Activated CD8-positive, alpha-beta T cell treated with anti-CD3 and anti-CD28 coated beads for 36 hours (primary cell): Measurements from ENCODE around the gene GALNT16. TPM values are rescaled to one million over a fixed set of nuclear protein-coding genes. Genes with fewer than 3 reads are reported as not detected.

Experiments
- ATAC-seq: fragments of 200-7000 bp; cut with Tn5 transposase; one replicate; pipeline ENCODE4 v1.10.0; 2021; ENCODE audit warnings: mild to moderate bottlenecking, moderate library complexity
- CTCF ChIA-PET: fragments of 350-600 bp; sonication (Branson Sonifier 250); formaldehyde crosslinking; loops from one replicate; lab custom pipeline; 2021; ENCODE audit warnings: antibody characterized with exemption; lab: Charles Lee
- POLR2A ChIA-PET: fragments of 350-600 bp; sonication (Branson Sonifier 250); formaldehyde crosslinking; loops from one replicate; lab custom pipeline; 2021; ENCODE audit warnings: antibody characterized with exemption; lab: Charles Lee
- DNase-seq: peaks from one replicate; pipeline ENCODE4 v3.0.0-alpha.2; 2020
- H3K27ac Mint-ChIP-seq: one replicate; pipeline ENCODE4 v1.8.0; 2021; ENCODE audit warnings: mild to moderate bottlenecking, mixed read lengths
- H3K27me3 Mint-ChIP-seq: one replicate; pipeline ENCODE4 v1.8.0; 2021; ENCODE audit warnings: mixed read lengths
- H3K36me3 Mint-ChIP-seq: one replicate; pipeline ENCODE4 v1.8.0; 2021; ENCODE audit warnings: low read depth, mixed read lengths
- H3K4me1 Mint-ChIP-seq: one replicate; pipeline ENCODE4 v1.8.0; 2021; ENCODE audit warnings: low read depth, mixed read lengths
- H3K4me3 Mint-ChIP-seq: one replicate; pipeline ENCODE4 v1.8.0; 2021; ENCODE audit warnings: mild to moderate bottlenecking, moderate library complexity, mixed read lengths
- H3K9me3 Mint-ChIP-seq: one replicate; pipeline ENCODE4 v1.8.0; 2021; ENCODE audit warnings: mixed read lengths
- intact Hi-C: fragments of 100-400 bp; cut with micrococcal nuclease; formaldehyde crosslinking; loops from one replicate; pipeline ENCODE4 v1.10.0; 2022
- total RNA-seq, 2 experiments: library from RNA; stranded (reverse); gene quantifications; one replicate each; pipeline ENCODE4 v1.2.3, GENCODE V29; 2021
- TF ChIP-seq, protein P1 (sequence below): fragments of 200-600 bp; IDR thresholded peaks from one replicate; pipeline ENCODE4 v1.8.0; 2022; ENCODE audit warnings: antibody characterized with exemption, mild to moderate bottlenecking

Gene GALNT16
- total RNA-seq, 2 experiments from 2014 or later: not detected

DNA sequence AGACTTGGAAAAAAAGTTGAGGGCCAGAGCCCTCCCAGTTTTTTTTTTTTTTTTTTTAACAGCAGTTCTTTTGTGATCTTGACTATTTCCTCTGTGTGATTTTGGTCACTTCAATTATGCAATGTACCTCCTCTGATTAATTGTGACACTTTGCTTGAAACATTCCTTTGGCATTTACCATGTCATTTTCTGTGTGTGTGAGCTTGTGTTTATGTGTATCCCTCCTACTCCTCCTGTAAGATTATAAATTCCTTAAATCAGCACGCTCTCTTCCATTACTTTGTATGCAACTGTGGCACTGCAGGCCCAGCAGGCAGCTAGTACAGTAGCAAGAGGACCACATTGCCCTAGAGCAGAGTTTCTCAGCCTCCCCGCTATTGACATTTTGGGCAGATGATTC is 33.2 kb upstream of the GALNT16 start:
- TF ChIP-seq, protein P1, sequence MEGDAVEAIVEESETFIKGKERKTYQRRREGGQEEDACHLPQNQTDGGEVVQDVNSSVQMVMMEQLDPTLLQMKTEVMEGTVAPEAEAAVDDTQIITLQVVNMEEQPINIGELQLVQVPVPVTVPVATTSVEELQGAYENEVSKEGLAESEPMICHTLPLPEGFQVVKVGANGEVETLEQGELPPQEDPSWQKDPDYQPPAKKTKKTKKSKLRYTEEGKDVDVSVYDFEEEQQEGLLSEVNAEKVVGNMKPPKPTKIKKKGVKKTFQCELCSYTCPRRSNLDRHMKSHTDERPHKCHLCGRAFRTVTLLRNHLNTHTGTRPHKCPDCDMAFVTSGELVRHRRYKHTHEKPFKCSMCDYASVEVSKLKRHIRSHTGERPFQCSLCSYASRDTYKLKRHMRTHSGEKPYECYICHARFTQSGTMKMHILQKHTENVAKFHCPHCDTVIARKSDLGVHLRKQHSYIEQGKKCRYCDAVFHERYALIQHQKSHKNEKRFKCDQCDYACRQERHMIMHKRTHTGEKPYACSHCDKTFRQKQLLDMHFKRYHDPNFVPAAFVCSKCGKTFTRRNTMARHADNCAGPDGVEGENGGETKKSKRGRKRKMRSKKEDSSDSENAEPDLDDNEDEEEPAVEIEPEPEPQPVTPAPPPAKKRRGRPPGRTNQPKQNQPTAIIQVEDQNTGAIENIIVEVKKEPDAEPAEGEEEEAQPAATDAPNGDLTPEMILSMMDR: no peak
- CTCF ChIA-PET: interaction anchor here (1.9 to 4.4 kb wide), 2 partner anchors 16 to 98 kb away, joined by 6 to 18 read pairs; no protein-coding TSS in a partner anchor
- Mint-ChIP-seq H3K27ac (no peak overlapping the region), H3K4me3 (no peak overlapping the region), H3K4me1 (no peaks in the 10 kb centered on the region), H3K9me3 (no peaks in the 10 kb centered on the region), H3K27me3 (no peaks in the 10 kb centered on the region), H3K36me3 (peaks cover 1% of the 10 kb centered on the region)
- ATAC-seq: no peak
- DNase-seq: no peak
- intact Hi-C loops: no loop called here
- POLR2A ChIA-PET: interaction anchor here (0.7 kb wide), 1 partner anchor 1244 kb away, joined by 3 read pairs; no protein-coding TSS in a partner anchor

DNA sequence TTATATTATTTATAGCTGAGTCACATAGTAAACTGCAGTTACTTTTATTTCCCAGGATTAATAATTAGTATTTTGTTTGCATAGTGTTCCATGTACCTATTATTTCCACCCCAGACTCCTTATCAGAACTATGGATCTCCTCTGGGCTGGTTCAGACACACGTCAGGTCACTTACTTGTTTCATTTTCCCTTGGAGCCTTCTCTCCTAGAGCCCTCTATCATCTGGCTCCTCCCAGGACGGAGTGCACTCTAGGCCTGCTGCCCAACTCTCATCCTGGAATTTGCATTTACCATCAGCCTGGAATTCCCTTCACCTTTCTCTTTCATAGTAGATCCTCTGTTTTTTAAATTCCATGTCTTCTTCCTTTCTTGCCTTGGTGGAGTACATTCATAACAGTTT is 28.5 kb upstream of the GALNT16 start:
- TF ChIP-seq, protein P1: no peak
- intact Hi-C loops: no loop called here
- no peak for ATAC-seq
- CTCF ChIA-PET: interaction anchor here (4.5 kb wide), 1 partner anchor 11 kb away, joined by 22 read pairs; no protein-coding TSS in a partner anchor
- POLR2A ChIA-PET: interaction anchor here (1.2 kb wide), 1 partner anchor 59 kb away, joined by 5 read pairs; no protein-coding TSS in a partner anchor
- H3K27me3 Mint-ChIP-seq: no peaks in the 10 kb centered on the region
- H3K4me1 Mint-ChIP-seq: peaks cover 6% of the 10 kb centered on the region
- DNase-seq: no peak
- no peak overlapping the region for H3K27ac Mint-ChIP-seq
- no peak overlapping the region for H3K4me3 Mint-ChIP-seq
- peaks cover 10% of the 10 kb centered on the region for H3K36me3 Mint-ChIP-seq
- H3K9me3 Mint-ChIP-seq: no peaks in the 10 kb centered on the region

DNA sequence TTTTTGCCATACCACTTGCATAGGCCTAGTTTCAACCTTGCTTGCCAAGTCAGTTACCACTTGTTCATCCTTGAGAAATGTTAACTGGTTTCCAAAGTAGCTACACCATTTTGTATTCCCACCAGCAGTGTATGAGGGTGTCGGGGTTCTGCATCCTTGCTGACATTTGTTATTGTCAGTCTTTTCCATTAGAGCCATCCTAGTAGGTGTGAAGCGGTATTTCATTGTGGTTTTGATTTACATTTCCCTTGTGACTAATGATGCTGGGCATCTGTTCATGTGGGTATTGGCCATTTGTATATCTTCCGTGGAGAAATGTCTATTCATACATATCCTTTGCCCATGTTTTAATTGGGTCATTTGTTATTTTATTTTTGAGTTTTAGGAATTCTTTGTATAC is 27.6 kb upstream of the GALNT16 start:
- ATAC-seq (no peak), DNase-seq (no peak)
- CTCF ChIA-PET: interaction anchor here (0.8 to 4.5 kb wide), 4 partner anchors 8 to 103 kb away, joined by 3 to 22 read pairs (median 3); no protein-coding TSS in a partner anchor
- intact Hi-C loops: no loop called here
- peaks cover 6% of the 10 kb centered on the region for H3K4me1 Mint-ChIP-seq
- H3K4me3 Mint-ChIP-seq: no peak overlapping the region
- H3K36me3 Mint-ChIP-seq: peaks cover 10% of the 10 kb centered on the region
- POLR2A ChIA-PET: no interaction called here
- TF ChIP-seq, protein P1: no peak
- H3K27me3 Mint-ChIP-seq: no peaks in the 10 kb centered on the region
- H3K9me3 Mint-ChIP-seq: no peaks in the 10 kb centered on the region
- H3K27ac Mint-ChIP-seq: no peak overlapping the region

DNA sequence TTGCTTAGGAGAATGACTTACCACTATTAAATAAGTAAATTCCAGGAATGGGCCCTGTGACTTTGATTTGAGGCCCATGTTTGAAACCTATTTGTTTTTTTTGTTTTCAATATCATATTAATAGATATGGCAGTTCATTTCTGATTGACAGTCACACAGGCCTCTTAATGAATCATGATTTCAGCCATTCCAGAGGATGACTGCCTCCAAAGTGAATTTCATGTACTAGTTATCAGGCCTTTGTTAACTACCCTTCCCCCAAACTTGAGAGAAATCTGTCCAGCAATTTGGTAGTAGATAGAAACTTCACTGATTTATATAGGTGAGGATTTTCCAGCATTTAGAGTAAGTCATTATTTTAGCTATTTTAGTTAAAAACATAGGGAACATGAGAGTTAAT is 25.9 kb upstream of the GALNT16 start:
- H3K9me3 Mint-ChIP-seq: no peaks in the 10 kb centered on the region
- ChIA-PET POLR2A (no interaction called here), CTCF (interaction anchor here (1.1 to 4.5 kb wide), 3 partner anchors 8 to 127 kb away, joined by 3 to 22 read pairs (median 4); no protein-coding TSS in a partner anchor)
- DNase-seq: no peak
- TF ChIP-seq, protein P1: no peak
- H3K27ac Mint-ChIP-seq: no peak overlapping the region
- H3K27me3 Mint-ChIP-seq: no peaks in the 10 kb centered on the region
- H3K4me1 Mint-ChIP-seq: peaks cover 6% of the 10 kb centered on the region
- ATAC-seq: no peak
- intact Hi-C loops: no loop called here
- peaks cover 12% of the 10 kb centered on the region for H3K36me3 Mint-ChIP-seq
- H3K4me3 Mint-ChIP-seq: no peak overlapping the region

DNA sequence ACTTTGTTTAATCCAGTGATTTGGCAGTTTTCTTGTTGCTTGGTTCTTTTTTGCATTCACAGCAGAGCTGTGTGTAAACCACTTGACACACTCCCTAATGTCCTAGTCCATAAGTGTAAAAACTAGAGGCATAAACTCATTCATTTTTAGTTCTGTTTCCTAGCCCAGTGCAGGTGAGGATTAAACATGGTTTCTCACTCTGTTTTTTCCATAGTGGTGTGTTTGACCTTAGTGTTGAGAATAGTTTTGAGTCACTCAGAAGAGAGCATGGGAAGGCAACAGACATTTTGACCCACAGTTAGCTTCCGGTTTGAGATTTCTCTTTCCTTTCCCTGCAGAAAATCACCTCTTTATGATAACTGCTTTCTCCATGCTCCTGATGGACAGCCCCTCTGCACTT is 24.2 kb upstream of the GALNT16 start:
- Mint-ChIP-seq H3K4me3 (no peak overlapping the region), H3K4me1 (peaks cover 6% of the 10 kb centered on the region), H3K27me3 (no peaks in the 10 kb centered on the region), H3K27ac (no peak overlapping the region), H3K9me3 (no peaks in the 10 kb centered on the region), H3K36me3 (peaks cover 12% of the 10 kb centered on the region)
- TF ChIP-seq, protein P1: no peak
- DNase-seq: no peak
- ATAC-seq: peak; percentile 37
- CTCF ChIA-PET: interaction anchor here (1.4 to 2.3 kb wide), 2 partner anchors 82 to 106 kb away, joined by 3 to 5 read pairs; no protein-coding TSS in a partner anchor
- POLR2A ChIA-PET: interaction anchor here (1.3 kb wide), 1 partner anchor 107 kb away, joined by 3 read pairs; no protein-coding TSS in a partner anchor
- intact Hi-C loops: no loop called here
